AG04450 (cell line): Measurements from ENCODE around the gene TMPRSS9. TPM values are rescaled to one million over a fixed set of nuclear protein-coding genes. Genes with fewer than 3 reads are reported as not detected.

ENCODE experiments used
- CTCF ChIA-PET: fragments of 300-600, 350-600 bp; formaldehyde crosslinking; extraction: SDS; loops from one replicate; lab custom pipeline; 2022; ENCODE audit warnings: antibody characterized with exemption, inconsistent platforms; lab: Charles Lee
- POLR2A ChIA-PET: fragments of 350-600 bp; formaldehyde crosslinking; extraction: SDS; loops from one replicate; lab custom pipeline; 2021; ENCODE audit warnings: antibody characterized with exemption, inconsistent platforms; lab: Yijun Ruan, JAX
- DNase-seq: peaks from one replicate; pipeline ENCODE4 v3.0.0-alpha.2; 2011; ENCODE audit warnings: low read depth, low spot score
- H3K27ac ChIP-seq: one replicate; pipeline ENCODE4 v1.5.1; 2012; ENCODE audit warnings: low read depth, low read length, control low read depth
- H3K27me3 ChIP-seq: one replicate; pipeline ENCODE4 v1.6.0; 2012; ENCODE audit warnings: low read length; ENCODE audit not compliant: control insufficient read depth, insufficient read depth
- H3K4me3 ChIP-seq: 2 replicates; pipeline ENCODE4 v1.5.1; 2011; ENCODE audit warnings: mild to moderate bottlenecking, low read depth, low read length, control low read depth
- H3K9me3 ChIP-seq: 2 replicates; pipeline ENCODE4 v1.5.1; 2012; ENCODE audit warnings: low read length; ENCODE audit not compliant: control insufficient read depth, insufficient read depth
- polyA plus RNA-seq: library from polyadenylated mRNA; depleted of rRNA; stranded (reverse); fragments of >200 nt; gene quantifications from 2 replicates; pipeline ENCODE4 v1.2.3, GENCODE V29; 2011
- TF ChIP-seq, protein P1 (sequence below): IDR thresholded peaks from 2 replicates; pipeline ENCODE4 v1.5.1; 2011; ENCODE audit warnings: low read depth, low read length, control low read depth, inconsistent platforms

The TMPRSS9 gene
- polyA plus RNA-seq, 1 experiment: not detected

DNA sequence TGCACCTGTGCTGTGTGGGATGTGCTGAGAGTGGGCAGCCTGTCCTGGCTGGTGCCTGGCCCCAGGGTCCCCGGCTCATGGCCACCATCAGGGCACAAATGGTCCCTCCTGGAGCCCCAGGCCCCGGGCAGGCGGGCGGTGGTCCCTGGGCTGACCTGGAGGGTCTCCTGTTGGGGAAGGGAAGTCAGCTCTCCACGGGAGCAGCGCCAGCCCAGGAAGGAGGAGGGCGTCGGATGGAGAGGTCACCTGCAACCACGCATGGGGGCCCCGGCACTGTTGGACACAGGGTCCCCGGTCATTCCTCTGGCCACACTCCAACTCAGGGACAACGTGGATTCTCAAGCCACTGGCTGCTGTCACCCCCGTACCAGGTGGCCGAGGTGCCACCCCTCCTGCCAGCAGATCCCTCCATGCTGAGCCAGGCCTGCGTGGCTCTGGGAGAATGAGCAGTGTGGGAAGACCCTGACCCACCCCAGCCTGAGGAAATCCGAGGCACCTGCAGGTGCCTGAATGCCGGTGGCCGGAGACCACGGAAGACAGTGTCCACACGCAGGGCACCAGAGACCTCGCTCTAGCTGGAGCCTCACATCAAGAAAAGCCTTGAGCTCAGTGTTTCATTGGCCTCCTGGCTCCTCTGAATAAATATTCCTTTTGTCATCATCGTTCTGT is 83.2 kb downstream of the TMPRSS9 start:
- Histone ChIP-seq H3K9me3 (no peaks in the 10 kb centered on the region; the same call in 1 of the 2 replicates), H3K4me3 (no peak overlapping the region), H3K27me3 (no peaks in the 10 kb centered on the region), H3K27ac (no peak overlapping the region)
- TF ChIP-seq, protein P1, sequence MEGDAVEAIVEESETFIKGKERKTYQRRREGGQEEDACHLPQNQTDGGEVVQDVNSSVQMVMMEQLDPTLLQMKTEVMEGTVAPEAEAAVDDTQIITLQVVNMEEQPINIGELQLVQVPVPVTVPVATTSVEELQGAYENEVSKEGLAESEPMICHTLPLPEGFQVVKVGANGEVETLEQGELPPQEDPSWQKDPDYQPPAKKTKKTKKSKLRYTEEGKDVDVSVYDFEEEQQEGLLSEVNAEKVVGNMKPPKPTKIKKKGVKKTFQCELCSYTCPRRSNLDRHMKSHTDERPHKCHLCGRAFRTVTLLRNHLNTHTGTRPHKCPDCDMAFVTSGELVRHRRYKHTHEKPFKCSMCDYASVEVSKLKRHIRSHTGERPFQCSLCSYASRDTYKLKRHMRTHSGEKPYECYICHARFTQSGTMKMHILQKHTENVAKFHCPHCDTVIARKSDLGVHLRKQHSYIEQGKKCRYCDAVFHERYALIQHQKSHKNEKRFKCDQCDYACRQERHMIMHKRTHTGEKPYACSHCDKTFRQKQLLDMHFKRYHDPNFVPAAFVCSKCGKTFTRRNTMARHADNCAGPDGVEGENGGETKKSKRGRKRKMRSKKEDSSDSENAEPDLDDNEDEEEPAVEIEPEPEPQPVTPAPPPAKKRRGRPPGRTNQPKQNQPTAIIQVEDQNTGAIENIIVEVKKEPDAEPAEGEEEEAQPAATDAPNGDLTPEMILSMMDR: no peak
- no peak for DNase-seq
- CTCF ChIA-PET: interaction anchor here (0.6 kb wide), 1 partner anchor 14 kb away, joined by 4 read pairs; the partner anchor contains the start of gene LMNB2
- POLR2A ChIA-PET: no interaction called here

DNA sequence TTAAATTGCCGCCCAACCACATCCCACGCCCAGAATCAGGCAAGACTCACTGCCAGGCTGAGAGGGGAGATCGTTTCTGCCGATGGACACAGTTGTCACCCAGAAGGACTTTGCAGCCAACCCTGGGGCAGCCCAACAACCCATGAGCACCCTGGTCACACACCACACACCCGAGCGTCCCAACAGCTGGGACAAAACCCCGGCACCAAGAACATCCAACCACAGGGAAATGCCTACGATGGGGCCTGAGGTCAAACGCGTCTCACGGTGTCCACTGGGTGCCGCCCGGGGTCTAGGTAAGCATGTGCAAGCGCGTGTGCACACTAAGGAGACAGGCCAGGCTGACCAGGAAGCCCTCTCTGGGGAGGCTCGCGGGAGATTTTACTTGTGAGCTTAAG is 83.7 kb downstream of the TMPRSS9 start:
- no peak overlapping the region for H3K4me3 ChIP-seq
- CTCF ChIA-PET: interaction anchor here (0.6 kb wide), 1 partner anchor 13 kb away, joined by 4 read pairs; the partner anchor contains the start of gene LMNB2
- TF ChIP-seq, protein P1: no peak
- H3K27ac ChIP-seq: no peak overlapping the region
- H3K9me3 ChIP-seq: no peaks in the 10 kb centered on the region; the same call in 1 of the 2 replicates
- no peak for DNase-seq
- no peaks in the 10 kb centered on the region for H3K27me3 ChIP-seq
- POLR2A ChIA-PET: no interaction called here

DNA sequence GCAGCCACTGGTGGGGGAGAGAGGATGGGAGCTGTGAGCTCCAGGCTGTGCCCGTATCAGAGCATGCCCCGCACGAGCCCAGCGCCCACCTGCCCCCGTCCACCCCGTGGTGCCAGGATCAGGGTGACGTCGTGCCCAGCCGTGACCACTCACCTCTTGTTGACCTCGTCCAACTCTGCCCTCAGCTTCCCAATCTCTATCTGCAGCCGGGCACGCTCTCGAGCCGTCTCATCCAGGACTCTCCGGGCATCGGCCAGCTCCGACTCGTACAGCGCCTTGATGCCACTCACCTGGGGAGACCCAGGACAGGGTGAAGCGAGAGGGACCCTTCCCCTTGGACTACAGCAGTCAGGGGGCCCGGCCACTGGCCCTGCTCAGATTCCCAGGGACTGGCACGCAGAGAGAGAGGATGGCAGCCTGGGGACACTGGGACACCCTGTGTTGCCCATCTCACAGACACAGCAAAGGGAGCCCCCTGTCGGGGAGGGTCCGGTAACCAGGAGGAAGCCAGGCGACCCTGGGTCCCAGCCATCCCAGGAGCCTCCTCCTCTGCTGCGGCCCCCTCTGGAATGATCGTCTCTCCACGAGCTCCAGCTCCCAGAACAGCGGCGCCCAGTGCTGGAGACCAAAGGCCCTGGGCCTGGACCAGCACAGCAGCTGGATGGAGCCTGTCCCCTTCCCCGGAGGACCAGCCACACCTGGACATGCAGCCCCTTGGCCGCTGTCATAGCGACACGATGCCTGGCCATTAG is 84.4 kb downstream of the TMPRSS9 start:
- POLR2A ChIA-PET: no interaction called here
- Histone ChIP-seq H3K27ac (no peak overlapping the region), H3K4me3 (no peak overlapping the region), H3K27me3 (no peaks in the 10 kb centered on the region), H3K9me3 (no peaks in the 10 kb centered on the region; the same call in 1 of the 2 replicates)
- DNase-seq: no peak
- TF ChIP-seq, protein P1: no peak
- CTCF ChIA-PET: no interaction called here

DNA sequence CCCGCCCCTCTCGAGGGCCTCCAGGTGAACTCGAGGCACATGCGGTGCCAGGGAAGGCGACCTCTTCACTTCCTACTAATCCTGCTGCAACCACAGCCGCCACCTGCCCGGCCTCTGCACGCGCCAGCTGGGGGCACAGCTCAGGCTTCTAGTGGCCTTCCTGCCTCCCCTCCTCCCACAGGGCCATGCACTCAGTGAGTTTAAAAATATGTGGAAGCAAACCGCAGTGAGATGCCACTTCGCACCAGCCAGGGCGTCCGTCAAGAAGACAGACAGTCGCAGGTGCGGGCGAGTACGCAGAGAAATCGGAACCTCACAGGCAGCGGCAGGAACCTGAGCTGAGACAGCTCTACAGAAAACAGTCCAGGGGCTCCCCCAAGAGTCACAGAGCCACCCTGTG is 86.3 kb downstream of the TMPRSS9 start:
- CTCF ChIA-PET: no interaction called here
- no peak overlapping the region for H3K27ac ChIP-seq
- no peak for DNase-seq

More for the DNA sequence above, 86.3 kb downstream of the TMPRSS9 start:
- no peaks in the 10 kb centered on the region for H3K27me3 ChIP-seq
- POLR2A ChIA-PET: no interaction called here
- no peak overlapping the region for H3K4me3 ChIP-seq
- H3K9me3 ChIP-seq: no peaks in the 10 kb centered on the region; the same call in 1 of the 2 replicates
- TF ChIP-seq, protein P1: no peak
